ENCODE data around the gene ZNF611. TPM values are rescaled to one million over a fixed set of nuclear protein-coding genes. Genes with fewer than 3 reads are reported as not detected.
"Not testable (repeated sequence)": the region's sequence is repeated elsewhere in the genome, so short reads cannot be mapped to it uniquely, and the experiment has no call there.

Gene ZNF611
- total RNA-seq, 1 experiment from 2014 or later: 16.6 TPM

GRCh38 chr19:52749780-52750179, 14.9 kb upstream of the ZNF611 start:
- in situ Hi-C loops (cut with HindIII; ENCODE audit: low pct_unique_long_range_greater_than_20kb, low sequenced_read_pairs): no loop called here
- Histone ChIP-seq H3K27ac (ENCODE audit: low read length) (no peak overlapping the region), H3K9me3 (ENCODE audit: control insufficient read depth, insufficient read depth, low read depth, low read length) (no peaks in the 10 kb centered on the region), H3K27me3 (ENCODE audit: control insufficient read depth, insufficient read depth, low read length) (no peaks in the 10 kb centered on the region), H3K4me1 (ENCODE audit: control insufficient read depth, insufficient read depth, low read length) (no peaks in the 10 kb centered on the region), H3K4me3 (ENCODE audit: low read depth in 2 of 2, low read length in 2 of 2) (no peak overlapping the region), H3K36me3 (ENCODE audit: control insufficient read depth, insufficient read depth, low read length) (no peaks in the 10 kb centered on the region)
- ATAC-seq (no peak), DNase-seq (ENCODE audit: low read depth, low spot score) (no peak)
- ChIA-PET CTCF (no interaction called here), POLR2A (interaction anchor here (0.5 kb wide), 1 partner anchor 311 kb away, joined by 8 read pairs; no protein-coding TSS in a partner anchor)
- TF ChIP-seq TCF7L2 (IDR thresholded peaks at IDR 0.05; ENCODE audit: low read depth, low read length) (no peak), REST (IDR thresholded peaks at IDR 0.05; ENCODE audit: insufficient read depth in 1 of 2, low read depth in 2 of 2, low read length in 1 of 2) (no peak), CTCF (IDR thresholded peaks at IDR 0.05) (no peak), SIN3A (IDR thresholded peaks at IDR 0.05; ENCODE audit: borderline replicate concordance, insufficient read depth, low read depth, low read length) (no peak), POLR2AphosphoS5 (IDR thresholded peaks at IDR 0.05; ENCODE audit: low read depth, low read length) (no peak)
- intact Hi-C loops (cut with micrococcal nuclease; ENCODE audit: unreplicated experiment): no loop called here
- BruUV-seq (replicated peaks): no TSS peak

- no peaks in the 10 kb centered on the region for H3K4me1 ChIP-seq (ENCODE audit: control insufficient read depth, insufficient read depth, low read length)
- ATAC-seq: 0 out of 2 replicates have a peak, but pooled peaks have one; percentile 58
- no peak overlapping the region for H3K4me3 ChIP-seq (ENCODE audit: low read depth in 2 of 2, low read length in 2 of 2)
- CTCF ChIA-PET: no interaction called here
- H3K27me3 ChIP-seq (ENCODE audit: control insufficient read depth, insufficient read depth, low read length): no peaks in the 10 kb centered on the region
- intact Hi-C loops (cut with micrococcal nuclease; ENCODE audit: unreplicated experiment): no loop called here
- DNase-seq (ENCODE audit: low read depth, low spot score): no peak
- no peak for TF ChIP-seq POLR2AphosphoS5 (IDR thresholded peaks at IDR 0.05; ENCODE audit: low read depth, low read length)
- TF ChIP-seq CTCF (IDR thresholded peaks at IDR 0.05): peak; percentile 43; the same call in 1 of the 2 replicates
- in situ Hi-C loops (cut with HindIII; ENCODE audit: low pct_unique_long_range_greater_than_20kb, low sequenced_read_pairs): no loop called here
- H3K36me3 ChIP-seq (ENCODE audit: control insufficient read depth, insufficient read depth, low read length): no peaks in the 10 kb centered on the region
- H3K27ac ChIP-seq (ENCODE audit: low read length): no peak overlapping the region
- POLR2A ChIA-PET: no interaction called here
- BruUV-seq (replicated peaks): no TSS peak
- no peaks in the 10 kb centered on the region for H3K9me3 ChIP-seq (ENCODE audit: control insufficient read depth, insufficient read depth, low read depth, low read length)
These were observed 13.6 kb upstream of the ZNF611 start for GRCh38 chr19:52748336-52748950.

- in situ Hi-C loops (cut with HindIII; ENCODE audit: low pct_unique_long_range_greater_than_20kb, low sequenced_read_pairs); BruUV-seq (replicated peaks): not testable (repeated sequence)
These were observed 11.1 kb upstream of the ZNF611 start for GRCh38 chr19:52745919-52746318.

More at GRCh38 chr19:52745919-52746318, 11.1 kb upstream of the ZNF611 start:
- H3K27me3 ChIP-seq (ENCODE audit: control insufficient read depth, insufficient read depth, low read length); DNase-seq (ENCODE audit: low read depth, low spot score); CTCF ChIA-PET; intact Hi-C loops (cut with micrococcal nuclease; ENCODE audit: unreplicated experiment); H3K9me3 ChIP-seq (ENCODE audit: control insufficient read depth, insufficient read depth, low read depth, low read length); ATAC-seq; H3K27ac ChIP-seq (ENCODE audit: low read length); H3K4me3 ChIP-seq (ENCODE audit: low read depth in 2 of 2, low read length in 2 of 2); H3K36me3 ChIP-seq (ENCODE audit: control insufficient read depth, insufficient read depth, low read length); H3K4me1 ChIP-seq (ENCODE audit: control insufficient read depth, insufficient read depth, low read length): not testable (repeated sequence)
- POLR2A ChIA-PET: interaction anchor here (0.6 kb wide), 1 partner anchor 113 kb away, joined by 6 read pairs; no protein-coding TSS in a partner anchor
